H9 (cell line): ENCODE data around the gene NUP107. TPM values are rescaled to one million over a fixed set of nuclear protein-coding genes. Genes with fewer than 3 reads are reported as not detected.

ENCODE experiments used
- DNase-seq: peaks from one replicate; pipeline ENCODE4 v3.0.0-alpha.2; 2017
- H2AFZ ChIP-seq: one replicate; pipeline ENCODE4 v1.6.1; 2013; ENCODE audit warnings: mild to moderate bottlenecking, low read length, control low read depth, moderate library complexity
- H2AK5ac ChIP-seq: 2 replicates; pipeline ENCODE4 v1.6.1; 2013; ENCODE audit warnings: low read length, control low read depth, mixed read lengths; ENCODE audit not compliant: insufficient read length
- H2BK120ac ChIP-seq: one replicate; pipeline ENCODE4 v1.6.1; 2013; ENCODE audit warnings: low read depth, mild to moderate bottlenecking, low read length, control low read depth, inconsistent platforms; ENCODE audit not compliant: poor library complexity, severe bottlenecking
- H2BK12ac ChIP-seq: 2 replicates; pipeline ENCODE4 v1.6.1; 2013; ENCODE audit warnings: low read length, control low read depth, mixed read lengths, low read depth; ENCODE audit not compliant: insufficient read length
- H2BK15ac ChIP-seq: 2 replicates; pipeline ENCODE4 v1.6.1; 2013; ENCODE audit warnings: low read depth, low read length, control low read depth
- H2BK20ac ChIP-seq: one replicate; pipeline ENCODE4 v1.6.1; 2013; ENCODE audit warnings: low read depth, mild to moderate bottlenecking, low read length, control low read depth, inconsistent platforms; ENCODE audit not compliant: poor library complexity, severe bottlenecking
- H2BK5ac ChIP-seq: 2 replicates; pipeline ENCODE4 v1.6.1; 2013; ENCODE audit warnings: low read length, control low read depth, mixed read lengths; ENCODE audit not compliant: insufficient read length
- H3K14ac ChIP-seq: 2 replicates; pipeline ENCODE4 v1.6.1; 2013; ENCODE audit warnings: low read length, control low read depth; ENCODE audit not compliant: insufficient read depth
- H3K18ac ChIP-seq: 2 replicates; pipeline ENCODE4 v1.6.1; 2013; ENCODE audit warnings: low read depth, mild to moderate bottlenecking, mixed read lengths, low read length, control low read depth; ENCODE audit not compliant: insufficient read length
- H3K23ac ChIP-seq: 2 replicates; pipeline ENCODE4 v1.6.1; 2013; ENCODE audit warnings: low read length, control low read depth, mixed read lengths, low read depth; ENCODE audit not compliant: insufficient read length
- H3K23me2 ChIP-seq: 2 replicates; pipeline ENCODE4 v1.6.1; 2013; ENCODE audit warnings: low read depth, mild to moderate bottlenecking, mixed read lengths, low read length, control low read depth; ENCODE audit not compliant: insufficient read length, poor library complexity, severe bottlenecking
- H3K27ac ChIP-seq: 2 replicates; pipeline ENCODE4 v1.5.1; 2013; ENCODE audit warnings: low read length, control low read depth, mixed read lengths, low read depth; ENCODE audit not compliant: insufficient read length
- H3K27me3 ChIP-seq: 2 replicates; pipeline ENCODE4 v1.6.1; 2013; ENCODE audit warnings: low read length, control low read depth, inconsistent platforms; ENCODE audit not compliant: insufficient read depth
- H3K4ac ChIP-seq: 2 replicates; pipeline ENCODE4 v1.6.1; 2013; ENCODE audit warnings: low read depth, mild to moderate bottlenecking, control low read depth, inconsistent platforms, low read length, moderate library complexity
- H3K4me1 ChIP-seq: 2 replicates; pipeline ENCODE4 v1.6.1; 2013; ENCODE audit warnings: low read length, control low read depth, inconsistent platforms; ENCODE audit not compliant: insufficient read depth
- H3K4me2 ChIP-seq: 2 replicates; pipeline ENCODE4 v1.6.1; 2013; ENCODE audit warnings: low read length, control low read depth, mixed read lengths; ENCODE audit not compliant: insufficient read length, insufficient read depth
- H3K56ac ChIP-seq: 2 replicates; pipeline ENCODE4 v1.6.1; 2013; ENCODE audit warnings: low read depth, mild to moderate bottlenecking, mixed read lengths, low read length, control low read depth; ENCODE audit not compliant: insufficient read length
- H3K79me1 ChIP-seq: 2 replicates; pipeline ENCODE4 v1.6.1; 2013; ENCODE audit warnings: low read depth, mild to moderate bottlenecking, moderate library complexity, low read length, control low read depth, inconsistent platforms; ENCODE audit not compliant: insufficient read depth, poor library complexity, severe bottlenecking
- H3K79me2 ChIP-seq: 2 replicates; pipeline ENCODE4 v1.6.1; 2013; ENCODE audit warnings: low read length, control low read depth, inconsistent platforms; ENCODE audit not compliant: insufficient read depth
- H3K9ac ChIP-seq: 2 replicates; pipeline ENCODE4 v1.6.1; 2013; ENCODE audit warnings: low read length, control low read depth, mixed read lengths; ENCODE audit not compliant: insufficient read length; ENCODE audit errors: extremely low read depth
- H3K9me3 ChIP-seq: one replicate; pipeline ENCODE4 v1.6.1; 2013; ENCODE audit warnings: low read depth, low read length, inconsistent platforms; ENCODE audit not compliant: control insufficient read depth
- H3T11ph ChIP-seq: one replicate; pipeline ENCODE4 v1.6.1; 2013; ENCODE audit warnings: mild to moderate bottlenecking, low read length, control low read depth, inconsistent platforms
- H4K20me1 ChIP-seq: one replicate; pipeline ENCODE4 v1.6.1; 2013; ENCODE audit not compliant: control insufficient read depth, insufficient read length, insufficient read depth
- H4K5ac ChIP-seq: 2 replicates; pipeline ENCODE4 v1.6.1; 2013; ENCODE audit warnings: low read depth, mild to moderate bottlenecking, mixed read lengths, low read length, control low read depth; ENCODE audit not compliant: insufficient read length
- H4K8ac ChIP-seq: replicated peaks from 2 replicates; pipeline ENCODE4 v1.6.1; 2013; ENCODE audit warnings: low read length, control low read depth, mixed read lengths, low read depth; ENCODE audit not compliant: insufficient read length
- H4K91ac ChIP-seq: 2 replicates; pipeline ENCODE4 v1.6.1; 2013; ENCODE audit warnings: low read depth, mild to moderate bottlenecking, moderate library complexity, mixed read lengths, low read length, control low read depth; ENCODE audit not compliant: insufficient read length
- H3K27ac Mint-ChIP-seq, 3 experiments: 2 replicates in 2 of 3; 3 replicates in 1 of 3; pipeline ENCODE4 v1.8.0; 2020 to 2021; ENCODE audit warnings: mixed read lengths in 3 of 3, mild to moderate bottlenecking in 1 of 3, moderate library complexity in 1 of 3
- H3K27me3 Mint-ChIP-seq: 2 replicates; pipeline ENCODE4 v1.8.0; 2021; ENCODE audit warnings: low read depth, mild to moderate bottlenecking, moderate library complexity, mixed read lengths
- H3K36me3 Mint-ChIP-seq, 3 experiments: 2 replicates in 2 of 3; 3 replicates in 1 of 3; pipeline ENCODE4 v1.8.0; 2020 to 2021; ENCODE audit warnings: low read depth in 3 of 3, mixed read lengths in 3 of 3; ENCODE audit not compliant: insufficient read depth in 1 of 3
- H3K4me1 Mint-ChIP-seq, 2 experiments: 2 replicates each; pipeline ENCODE4 v1.8.0; 2020; ENCODE audit warnings: mixed read lengths in 2 of 2
- H3K4me3 Mint-ChIP-seq, 2 experiments: 2 replicates in 1 of 2; 3 replicates in 1 of 2; pipeline ENCODE4 v1.8.0; 2020 to 2021; ENCODE audit warnings: mild to moderate bottlenecking in 2 of 2, mixed read lengths in 2 of 2, moderate library complexity in 1 of 2
- H3K9me3 Mint-ChIP-seq, 2 experiments: 2 replicates in 1 of 2; 3 replicates in 1 of 2; pipeline ENCODE4 v1.8.0; 2020; ENCODE audit warnings: mild to moderate bottlenecking in 2 of 2, mixed read lengths in 2 of 2, moderate library complexity in 1 of 2
- CTCF ChIP-seq: fragments of 200-600 bp; sonication (generic); conservative IDR thresholded peaks from 3 replicates; pipeline ENCODE4 v1.8.0; 2021; ENCODE audit warnings: antibody characterized with exemption, mild to moderate bottlenecking
- WGBS: extraction: QIAGEN DNeasy Blood & Tissue Kit; methylation state at CpG from one replicate; pipeline ENCODE4 v1.1.7; 2013; ENCODE audit warnings: missing lambda C conversion rate, low lambda C conversion rate, mixed read lengths; ENCODE audit not compliant: insufficient read length; ENCODE audit errors: extremely low coverage; 5-methylcytosine and 5-hydroxymethylcytosine counted together
- total RNA-seq: library from RNA; stranded (reverse); gene quantifications from 2 replicates; pipeline ENCODE4 v1.2.1, GENCODE V29; 2021

Gene NUP107
- total RNA-seq, 1 experiment from 2014 or later = 147 TPM

GRCh38 chr12:68761442-68761812, 74.6 kb downstream of the NUP107 start:
- H3K4me2 ChIP-seq = no peak overlapping the region
- no peak for DNase-seq
- no peak overlapping the region for H2BK15ac ChIP-seq
- no peaks in the 10 kb centered on the region for H3K79me1 ChIP-seq
- H3K4ac ChIP-seq = no peak overlapping the region
- H2BK20ac ChIP-seq = no peak overlapping the region
- Mint-ChIP-seq H3K27ac (peak overlapping the region in 1 of 3 experiments; percentile 68; a peak in 3 of 7 replicates), H3K9me3 (no peaks in the 10 kb centered on the region), H3K27me3 (no peaks in the 10 kb centered on the region; the same call in 1 of the 2 replicates), H3K4me1 (peaks cover 3 to 5% of the 10 kb centered on the region in 2 experiments; a peak in 3 of 4 replicates), H3K4me3 (no peak overlapping the region), H3K36me3 (peaks cover 7 to 62% (median 57%) of the 10 kb centered on the region in 3 experiments; a peak in 6 of 7 replicates)
- no peak overlapping the region for H4K8ac ChIP-seq
- no peak overlapping the region for H2BK120ac ChIP-seq
- no peaks in the 10 kb centered on the region for H3K79me2 ChIP-seq
- H3K14ac ChIP-seq = no peak overlapping the region
- no peaks in the 10 kb centered on the region for H4K20me1 ChIP-seq
- H3K23ac ChIP-seq = no peak overlapping the region
- H3K27ac ChIP-seq = no peak overlapping the region
- no peak overlapping the region for H3K56ac ChIP-seq
- TF ChIP-seq CTCF = no peak
- no peak overlapping the region for H3K18ac ChIP-seq
- H2BK12ac ChIP-seq = no peak overlapping the region
- no CpG with 5 or more reads among the region's 3 CpGs for WGBS
- H3K23me2 ChIP-seq = no peaks in the 10 kb centered on the region
- no peak overlapping the region for H4K91ac ChIP-seq
- no peaks in the 10 kb centered on the region for H3K9me3 ChIP-seq
- no peaks in the 10 kb centered on the region for H3K4me1 ChIP-seq
- no peaks in the 10 kb centered on the region for H3K27me3 ChIP-seq
- no peak overlapping the region for H2AFZ ChIP-seq
- H2AK5ac ChIP-seq = no peak overlapping the region
- H3K9ac ChIP-seq = no peak overlapping the region
- H4K5ac ChIP-seq = no peak overlapping the region
- no peak overlapping the region for H3T11ph ChIP-seq
- no peak overlapping the region for H2BK5ac ChIP-seq
